Left forelimb (tissue), 1 donor: ENCODE data around the gene SLC10A2.

Experiments used
- DNase-seq: peaks from one replicate; pipeline ENCODE4 v3.0.0-alpha.2; 2018; ENCODE audit warnings: low spot score

The SLC10A2 gene

DNA sequence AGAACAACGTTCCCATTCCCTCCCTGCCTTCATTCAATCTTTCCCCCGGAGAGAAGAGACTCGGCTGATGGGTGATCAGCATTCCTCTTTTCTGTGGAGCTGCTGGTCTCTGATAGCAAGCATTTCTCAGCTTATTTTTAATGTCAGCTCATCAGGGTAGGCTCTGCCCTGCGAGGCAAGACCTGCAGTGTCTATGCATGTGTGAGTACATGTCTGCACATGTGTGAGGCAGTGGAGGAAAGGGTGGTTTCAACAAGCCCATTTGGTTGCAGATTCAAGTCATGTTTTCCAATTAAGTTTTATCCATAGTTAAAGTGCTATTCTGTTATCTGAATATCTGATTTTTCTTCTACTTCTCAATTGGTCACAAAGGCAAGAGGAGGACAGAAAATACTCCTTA is 19.5 kb downstream of the SLC10A2 start:
- no peak for DNase-seq

DNA sequence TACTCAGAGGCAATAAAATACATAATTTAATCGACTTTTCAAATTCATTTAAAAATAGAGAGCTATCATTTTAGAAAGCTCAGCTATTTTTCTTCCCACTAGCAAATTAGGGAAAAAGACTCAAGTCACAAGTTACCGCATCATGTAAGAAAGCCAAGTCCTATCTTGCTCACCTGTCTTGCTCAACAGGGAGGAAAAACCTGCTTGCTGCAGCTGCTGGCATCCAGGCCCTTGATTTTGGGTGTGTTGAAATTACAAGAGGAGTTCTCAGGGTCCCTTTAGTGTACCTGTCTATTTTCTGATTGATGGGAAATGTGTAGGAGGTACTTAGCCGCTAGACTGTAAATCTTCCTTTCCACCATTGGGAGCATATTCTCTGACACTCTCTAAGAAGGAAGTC is 22.2 kb downstream of the SLC10A2 start:
- no peak for DNase-seq

DNA sequence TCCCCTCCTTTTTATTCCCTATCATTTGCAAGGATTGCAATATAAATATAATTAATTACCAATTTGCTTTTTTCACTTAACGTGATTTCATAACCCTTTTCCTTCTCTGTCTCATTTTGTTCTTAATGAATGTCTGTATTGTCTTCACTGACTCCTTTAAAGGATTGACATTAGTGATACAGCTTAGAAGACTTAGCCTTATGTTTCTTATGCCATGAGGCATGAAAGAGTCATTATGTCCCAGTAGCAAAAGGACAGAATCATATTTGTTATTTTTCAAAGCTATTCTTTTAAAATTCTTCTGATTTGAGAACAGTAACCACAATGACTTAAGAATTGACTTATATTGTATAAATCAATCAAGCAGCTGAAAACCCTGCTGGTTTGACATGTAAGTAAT is 26.2 kb downstream of the SLC10A2 start:
- DNase-seq: no peak

DNA sequence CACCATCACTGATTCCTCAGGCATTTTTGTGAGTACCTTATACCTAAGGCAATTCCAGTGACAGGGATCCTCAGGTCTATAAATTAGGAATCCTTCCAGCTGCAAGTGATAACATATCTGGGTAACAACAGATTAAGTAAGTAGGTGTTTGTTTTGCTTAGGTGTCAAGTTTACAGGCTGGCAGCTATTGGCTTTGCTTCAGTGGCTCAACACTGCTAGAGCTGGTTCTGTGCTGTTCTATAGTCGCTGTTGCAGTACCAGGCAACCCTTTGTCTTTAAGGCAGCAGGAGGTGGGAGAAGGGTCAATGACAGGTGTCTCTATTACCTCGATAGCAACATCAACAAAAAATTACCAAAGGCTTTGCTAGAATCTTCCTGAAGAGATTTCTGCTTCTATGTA is 27.0 kb downstream of the SLC10A2 start:
- DNase-seq: no peak

DNA sequence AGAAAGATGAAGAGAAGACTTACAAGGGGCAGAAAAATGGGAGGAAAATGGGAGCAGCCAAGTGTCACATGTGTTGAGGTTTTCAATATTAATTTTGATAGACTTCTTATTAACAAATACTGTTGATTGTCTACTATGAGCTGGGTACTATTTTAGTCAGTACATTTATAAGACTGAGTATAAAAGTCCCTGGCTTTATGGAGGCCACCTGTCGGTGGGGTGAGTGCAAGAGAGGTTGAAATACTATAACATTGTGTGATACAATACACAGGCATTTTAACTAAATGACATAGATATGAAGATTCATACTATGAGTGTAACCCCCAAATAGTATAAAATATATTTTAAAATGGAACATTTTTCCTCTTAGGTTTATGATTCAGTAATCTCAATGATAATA is 29.9 kb downstream of the SLC10A2 start:
- DNase-seq: no peak

DNA sequence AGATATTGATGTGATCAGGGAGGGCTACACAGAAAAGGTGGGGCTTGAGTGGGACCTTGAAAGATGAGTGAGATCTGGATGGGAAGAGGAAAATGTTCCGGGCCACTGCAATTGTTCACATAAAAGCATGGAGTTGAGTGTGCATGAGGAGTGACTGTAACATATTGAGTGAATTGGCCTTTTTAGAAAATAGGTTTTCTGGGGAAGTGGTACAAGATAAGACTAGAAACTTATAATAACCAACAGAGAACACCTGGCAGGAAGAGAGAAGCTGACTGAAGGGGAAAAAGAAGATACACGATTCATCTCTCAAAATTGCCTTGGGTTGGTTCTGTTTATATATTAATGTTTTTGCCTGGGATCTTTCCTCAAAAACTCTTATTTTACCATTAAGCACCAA is 32.2 kb downstream of the SLC10A2 start:
- DNase-seq: no peak

DNA sequence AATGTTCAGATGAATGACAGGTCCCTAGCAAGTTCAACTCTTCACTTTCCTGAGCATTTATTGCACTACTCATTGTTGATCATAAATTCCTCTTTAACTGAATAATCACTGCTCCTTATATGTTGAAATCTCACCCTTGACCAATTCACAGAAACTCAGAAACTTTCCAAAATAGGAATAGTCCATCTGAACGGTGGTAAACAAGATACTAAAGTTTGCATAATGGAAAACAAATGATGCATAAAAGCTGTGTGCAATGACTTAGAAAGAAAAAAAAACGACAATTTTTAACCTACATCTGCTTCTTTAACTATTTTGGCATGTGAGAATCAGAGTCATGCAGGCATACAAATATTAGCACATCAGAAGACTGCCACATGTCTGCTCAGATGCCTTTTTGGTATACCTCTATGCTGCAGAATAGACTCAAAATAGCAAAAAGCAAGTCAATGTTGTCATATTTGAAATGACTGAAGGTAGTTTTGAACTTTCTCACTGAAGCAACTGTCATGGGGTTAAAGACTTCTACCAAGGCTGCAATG is 34.8 kb downstream of the SLC10A2 start:
- DNase-seq: no peak

DNA sequence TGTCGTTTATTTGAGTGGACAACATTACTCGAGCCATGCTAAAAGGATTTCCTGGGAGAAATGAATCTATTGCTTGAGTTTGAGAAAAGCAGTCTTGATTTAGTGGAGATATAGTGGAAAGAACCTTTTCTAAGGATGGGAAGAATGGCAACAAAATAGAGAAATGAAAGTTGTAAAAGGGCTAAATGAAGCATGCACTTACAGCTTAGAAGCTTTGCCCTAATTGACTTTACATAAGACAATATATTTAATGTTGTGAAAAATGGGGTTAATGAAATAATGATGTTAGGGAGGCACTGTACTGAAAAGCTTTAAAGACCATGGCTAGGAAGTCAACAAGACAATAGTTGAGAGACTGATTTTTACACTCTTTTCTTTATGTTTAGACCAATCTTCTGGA is 35.4 kb downstream of the SLC10A2 start:
- DNase-seq: no peak

DNA sequence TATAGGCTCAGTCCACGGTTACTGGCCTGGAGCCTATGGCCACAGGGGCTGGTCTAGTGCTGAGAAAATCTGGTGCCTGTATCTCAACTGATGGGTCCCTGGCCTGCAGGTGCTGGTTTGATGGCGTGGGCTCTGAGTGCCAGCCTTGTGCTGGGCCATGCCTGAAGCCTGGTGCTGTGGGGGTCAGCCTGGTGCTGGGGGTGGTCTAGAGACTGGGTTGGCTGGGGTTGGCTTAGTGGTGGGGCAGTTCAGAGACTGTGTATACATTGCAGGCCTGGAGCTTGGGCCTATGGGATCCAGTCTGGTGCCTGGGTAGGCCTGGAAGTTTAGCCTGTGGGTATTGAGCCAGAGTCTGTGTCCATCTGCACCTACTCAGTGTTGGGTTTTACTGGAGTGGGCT is 36.4 kb downstream of the SLC10A2 start:
- DNase-seq: no peak

DNA sequence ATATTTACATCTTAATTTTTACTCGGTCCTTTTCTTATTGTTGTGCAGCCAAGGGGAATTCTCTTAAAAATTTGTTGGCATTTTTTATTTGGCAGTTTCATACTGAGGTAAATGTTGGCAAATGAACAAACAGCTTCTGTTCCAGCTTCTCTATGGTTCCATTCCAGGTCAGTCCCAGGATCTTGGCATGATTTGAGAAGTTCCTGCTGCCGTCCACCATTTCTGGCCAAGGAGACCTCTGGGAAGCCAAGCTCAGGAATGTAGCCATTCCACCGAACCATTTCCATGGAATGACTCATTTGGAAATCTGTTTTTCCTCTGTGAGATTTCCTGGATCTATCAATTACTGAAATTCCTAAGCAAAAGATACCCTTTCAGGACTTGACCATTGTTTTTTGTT is 43.9 kb downstream of the SLC10A2 start:
- no peak for DNase-seq

DNA sequence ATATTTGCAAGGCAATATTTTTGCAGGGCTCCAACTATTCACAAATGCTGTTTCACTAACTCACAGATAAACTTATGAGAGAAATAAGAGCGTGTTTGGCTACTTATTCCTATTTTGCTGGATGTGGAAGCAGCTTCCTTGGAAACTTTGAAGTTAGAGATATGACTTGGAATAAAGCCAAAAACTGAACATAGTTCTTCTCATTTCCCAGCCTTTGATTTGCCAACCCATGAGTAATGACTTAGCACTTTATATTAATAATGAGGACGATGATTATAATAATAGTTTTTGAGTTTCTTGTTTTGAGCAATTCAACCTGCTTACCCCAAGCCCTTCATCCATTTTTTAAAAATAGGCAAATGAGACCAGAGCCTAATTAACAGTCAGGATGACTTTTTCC is 47.7 kb downstream of the SLC10A2 start:
- no peak for DNase-seq

DNA sequence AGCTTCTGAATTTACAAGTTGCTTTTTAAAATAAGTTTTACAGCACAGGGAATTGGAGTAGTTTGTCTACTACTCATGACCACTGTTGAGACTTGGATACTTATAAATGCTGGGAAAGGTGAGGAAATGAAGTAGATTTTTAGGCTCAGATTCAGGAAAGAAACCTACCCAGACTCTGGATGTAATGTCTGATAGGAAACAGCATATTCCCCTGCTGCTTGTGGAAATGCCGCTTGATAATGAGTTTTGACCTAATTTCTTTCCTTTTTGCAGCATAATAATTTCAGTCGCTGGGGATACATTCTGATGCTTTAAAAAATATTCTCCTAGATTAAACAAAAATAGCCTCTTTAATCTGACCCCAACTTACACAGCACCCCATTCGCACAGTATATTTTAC is 53.6 kb downstream of the SLC10A2 start:
- DNase-seq: no peak

DNA sequence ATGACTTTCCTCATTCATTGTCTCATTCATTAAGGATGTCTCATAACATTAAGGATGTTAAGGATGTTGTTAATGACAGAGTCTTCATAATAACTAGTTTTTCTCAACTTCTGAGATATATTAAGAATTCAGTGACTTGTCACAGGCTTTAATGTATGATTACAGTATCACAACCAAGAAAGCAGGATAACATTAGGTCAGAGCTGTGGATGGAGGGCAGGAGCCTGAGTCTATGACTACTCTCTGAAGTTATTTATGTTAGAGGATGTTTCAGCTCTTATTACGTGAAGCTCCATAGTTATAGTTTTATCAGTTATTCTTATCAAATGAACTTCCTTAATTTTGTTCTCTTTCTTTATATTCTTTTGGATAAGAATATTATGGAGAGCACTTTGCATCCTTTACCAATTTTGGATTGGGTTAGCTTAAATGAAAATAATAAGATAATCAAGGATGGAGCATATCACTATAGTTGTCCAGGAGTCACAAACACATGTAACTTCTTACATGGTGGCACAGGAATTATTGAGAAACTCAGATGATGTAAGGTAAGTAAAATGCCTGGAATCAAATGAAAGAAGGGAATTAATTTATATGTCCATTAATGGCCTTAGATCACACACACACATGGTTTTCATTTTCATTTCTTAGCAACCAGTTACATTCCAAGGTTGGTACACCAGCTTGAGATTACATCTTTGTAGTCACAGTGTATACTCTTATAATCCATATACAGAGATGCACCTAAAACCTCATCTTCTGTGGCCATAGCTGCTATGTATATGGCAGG is 57.0 kb downstream of the SLC10A2 start:
- DNase-seq: no peak

DNA sequence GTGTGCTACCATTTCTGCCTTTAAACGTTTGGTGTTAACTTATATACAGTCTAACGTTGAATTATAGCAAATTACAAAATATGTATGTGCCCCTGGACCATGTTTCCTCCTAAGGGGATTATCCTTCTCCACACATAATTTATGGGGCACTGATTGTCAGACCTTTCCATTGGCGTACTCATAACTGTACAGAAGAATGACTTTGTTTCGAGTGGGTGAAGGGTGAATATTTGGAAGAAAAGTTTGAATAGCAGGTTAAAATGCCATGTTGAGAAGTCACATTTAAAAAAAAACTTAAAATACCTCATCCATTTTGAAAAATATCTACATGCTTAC is 58.8 kb downstream of the SLC10A2 start:
- DNase-seq: no peak

DNA sequence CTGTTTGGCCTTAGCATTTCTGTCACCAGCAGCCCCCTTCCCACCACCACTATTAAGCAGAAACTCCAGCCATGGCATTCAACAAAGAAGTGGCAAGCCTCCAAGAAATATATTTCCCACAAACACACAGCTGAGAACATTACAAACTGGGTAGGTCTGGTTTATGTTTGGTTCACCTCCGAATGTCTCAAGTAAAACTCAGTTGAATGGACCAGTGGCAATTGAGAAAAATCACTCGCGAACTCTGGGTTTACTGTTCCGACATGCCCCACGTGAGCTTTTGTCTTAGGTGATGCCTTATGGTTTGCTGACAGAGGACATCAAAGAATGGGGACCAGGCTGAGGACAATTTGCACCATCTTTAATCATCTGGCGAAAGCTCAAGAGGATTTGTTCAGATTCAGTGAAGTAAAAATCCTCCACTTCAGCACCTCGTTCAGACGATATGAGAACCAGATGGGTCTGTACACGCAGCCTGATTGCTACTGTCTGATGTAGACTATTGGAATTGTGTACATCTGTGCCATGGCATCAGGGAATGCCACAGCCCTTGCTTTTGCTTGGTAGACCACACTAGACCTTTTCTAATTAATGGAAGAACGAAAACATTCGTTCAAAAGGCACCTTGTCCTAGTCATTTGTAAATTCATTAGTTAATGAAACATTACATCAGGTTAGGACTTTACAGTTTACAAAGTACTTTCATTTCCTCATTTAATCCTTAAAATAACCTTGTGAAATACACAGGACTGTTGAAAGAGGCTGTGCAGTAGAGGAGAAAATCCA is 59.4 kb downstream of the SLC10A2 start:
- DNase-seq: no peak

DNA sequence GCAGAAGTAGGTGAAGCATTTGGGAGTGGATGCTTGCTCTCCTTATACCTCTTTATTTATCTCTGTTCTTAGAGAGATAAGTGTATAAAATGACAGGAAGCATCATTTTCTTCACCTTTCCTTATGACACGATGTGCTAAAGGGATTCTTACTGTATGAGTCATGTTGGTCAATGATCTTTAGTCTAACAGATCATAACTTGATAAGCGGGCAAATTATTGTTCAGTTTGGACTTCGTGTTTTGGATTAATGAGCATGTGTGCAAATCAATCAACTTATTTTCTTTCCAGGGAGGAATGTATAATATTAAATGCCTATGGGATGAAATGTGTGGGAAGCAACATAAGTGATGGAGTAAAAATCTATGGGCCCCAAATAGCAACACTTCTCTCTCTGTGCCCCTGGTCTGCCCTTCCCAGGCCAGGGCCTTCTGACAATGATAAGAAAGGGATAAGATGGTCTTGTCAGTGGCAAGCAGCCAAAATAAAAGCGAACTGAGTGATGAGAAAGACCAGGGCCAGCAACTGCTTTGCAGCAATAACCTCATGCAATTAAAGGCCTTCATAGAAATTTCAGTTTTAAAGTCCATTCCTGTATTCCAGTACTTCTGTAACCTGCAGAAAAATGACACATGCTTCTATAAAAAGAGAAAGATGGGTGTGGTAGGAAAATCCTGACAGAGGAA is 61.4 kb downstream of the SLC10A2 start:
- DNase-seq: no peak

DNA sequence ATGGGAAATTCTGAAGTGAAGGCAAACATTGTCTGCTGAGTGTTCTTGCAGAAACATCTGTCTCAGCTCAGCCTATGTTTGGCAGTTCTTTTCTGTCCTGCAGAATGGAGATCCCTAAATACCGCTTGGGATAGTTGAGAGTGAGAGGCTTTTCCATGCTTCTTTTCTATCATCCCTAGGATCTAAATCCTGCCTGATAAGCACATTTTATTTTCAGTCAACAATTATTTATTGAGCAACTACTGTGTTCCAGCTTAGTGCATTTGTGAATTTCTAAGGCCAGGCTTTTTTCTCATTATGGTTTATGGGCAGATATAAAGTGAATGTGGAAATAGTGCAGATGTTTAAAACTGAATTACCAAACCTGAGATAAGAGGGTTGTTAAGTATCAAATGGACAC is 62.6 kb downstream of the SLC10A2 start:
- no peak for DNase-seq

DNA sequence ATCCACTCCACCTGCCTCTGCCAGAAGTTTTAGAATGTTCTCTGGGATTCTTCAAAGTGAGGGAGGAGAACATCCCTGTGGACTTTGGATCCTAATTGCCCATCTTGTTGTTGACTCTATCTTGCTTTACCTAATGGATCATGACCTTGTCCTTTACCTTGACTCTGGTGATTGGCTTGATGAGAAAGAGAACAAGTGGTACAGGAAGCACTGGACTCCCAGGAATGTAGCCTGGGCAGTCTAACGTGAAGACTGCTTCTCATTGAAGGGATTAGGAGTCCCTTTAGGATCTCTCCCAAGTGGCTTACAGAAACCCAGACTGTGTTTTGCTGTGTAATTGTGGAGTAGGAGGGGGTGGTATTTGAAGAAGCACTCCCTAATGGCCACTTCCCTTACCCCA is 63.9 kb downstream of the SLC10A2 start:
- no peak for DNase-seq

DNA sequence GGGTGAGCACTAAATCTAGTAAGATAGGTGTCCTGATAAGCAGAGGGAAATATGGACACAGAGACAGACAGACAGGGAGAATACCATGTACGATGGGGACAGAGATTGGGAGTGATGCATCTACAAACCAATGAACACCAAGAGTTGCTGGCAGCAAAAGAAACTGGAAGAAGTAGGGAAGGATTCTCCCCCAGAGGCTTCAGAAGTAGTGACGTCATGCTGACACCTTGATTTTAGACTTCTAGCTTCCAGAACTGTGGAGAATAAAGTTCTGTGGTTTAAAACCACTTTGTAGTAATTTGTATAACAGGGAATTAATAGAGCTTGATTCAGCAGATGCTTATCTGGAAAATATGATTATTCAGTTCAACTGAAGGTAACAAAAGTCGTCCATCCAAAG is 66.1 kb downstream of the SLC10A2 start:
- DNase-seq: no peak

DNA sequence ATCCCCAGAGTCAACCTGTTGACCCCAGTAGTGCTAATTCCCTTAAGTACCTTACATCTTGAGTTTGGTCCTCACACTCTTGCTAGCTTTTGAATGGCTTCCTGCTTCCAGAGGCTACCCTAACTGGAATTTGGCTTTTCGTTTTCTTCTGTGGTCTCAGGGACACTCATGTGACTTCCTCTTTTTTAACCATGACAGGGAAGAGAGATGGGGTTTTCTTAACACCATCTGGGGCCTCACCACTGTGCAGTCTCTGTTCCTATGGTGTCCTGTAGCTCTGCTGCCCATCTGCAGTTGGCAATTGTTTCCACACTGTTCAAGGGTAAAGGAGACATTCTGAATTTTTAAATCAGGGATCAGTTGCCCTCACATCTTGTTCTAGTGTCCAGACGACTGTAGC is 66.7 kb downstream of the SLC10A2 start:
- DNase-seq: no peak
